HG02885 (cell line): ENCODE measurements around the gene PAGR1.
"Not testable (repeated sequence)": the region's sequence is repeated elsewhere in the genome, so short reads cannot be mapped to it uniquely, and the experiment has no call there.

Source experiments
- ATAC-seq: cut with Tn5 transposase; IDR thresholded peaks from one replicate; pipeline ENCODE4 v1.9.1; 2021; ENCODE audit warnings: mild to moderate bottlenecking; ENCODE audit not compliant: unreplicated experiment, poor library complexity

PAGR1 gene

GRCh38 chr16:29815793-29816693, at the start of gene PAGR1:
TSS of gene PAGR1 (plus strand) at chr16:29816152. CDS start at chr16:29816526, 374 bp downstream.
- ATAC-seq: peak; percentile 66

GRCh38 chr16:29766571-29766970, 49.4 kb upstream of the PAGR1 start:
- ATAC-seq: no peak

GRCh38 chr16:29767062-29767461, 48.9 kb upstream of the PAGR1 start:
- ATAC-seq: no peak

- ATAC-seq: no peak
These were observed 46.4 kb upstream of the PAGR1 start for GRCh38 chr16:29769507-29769906.

- ATAC-seq: no peak
These were observed 45.6 kb upstream of the PAGR1 start for GRCh38 chr16:29770250-29770929.

GRCh38 chr16:29772330-29772729, 43.6 kb upstream of the PAGR1 start:
- not testable (repeated sequence) for ATAC-seq

- ATAC-seq: no peak
These were observed 41.2 kb upstream of the PAGR1 start for GRCh38 chr16:29774730-29775129.

GRCh38 chr16:29775742-29776408, 40.1 kb upstream of the PAGR1 start:
- ATAC-seq: no peak

- ATAC-seq: no peak
These were observed 38.2 kb upstream of the PAGR1 start, which contains the start of gene ZG16 for GRCh38 chr16:29777576-29778350. TSS of gene ZG16 (plus strand) at chr16:29778256. CDS start at chr16:29779267, 1,011 bp downstream.

- ATAC-seq: no peak
These were observed 36.5 kb upstream of the PAGR1 start for GRCh38 chr16:29779474-29779873.

- ATAC-seq: not testable (repeated sequence)
These were observed 32.6 kb upstream of the PAGR1 start for GRCh38 chr16:29783094-29783953.

- no peak for ATAC-seq
These were observed 31.8 kb upstream of the PAGR1 start for GRCh38 chr16:29784157-29784556.

- ATAC-seq: no peak
These were observed 31.0 kb upstream of the PAGR1 start for GRCh38 chr16:29784901-29785500.

- ATAC-seq: not testable (repeated sequence)
These were observed 28.8 kb upstream of the PAGR1 start for GRCh38 chr16:29787155-29787554.

GRCh38 chr16:29789775-29790182, 26.2 kb upstream of the PAGR1 start:
- no peak for ATAC-seq

- peak; percentile 97 for ATAC-seq
These were observed 25.6 kb upstream of the PAGR1 start, which contains the start of gene KIF22 for GRCh38 chr16:29790183-29790948. TSS of gene KIF22 (plus strand) at chr16:29790751. CDS start at chr16:29790760, 9 bp downstream.

- no peak for ATAC-seq
These were observed 24.8 kb upstream of the PAGR1 start for GRCh38 chr16:29790949-29791844.
